SK-N-SH treated with all-trans-retinoic acid at 6 μM for 48 hours (cell line): Measurements from ENCODE around the gene LAMB1.

ENCODE experiments used
- ATAC-seq: fragments of 200-7000 bp; cut with Tn5 transposase; 3 replicates; pipeline ENCODE4 v1.9.1; 2020; ENCODE audit warnings: mild to moderate bottlenecking, moderate library complexity
- ARNTL ChIP-seq: fragments of 450-650 bp; formaldehyde crosslinking; IDR thresholded peaks from 2 replicates; pipeline ENCODE4 v1.5.0; 2020; ENCODE audit warnings: low read depth, mild to moderate bottlenecking, moderate library complexity, borderline replicate concordance
- BACH2 ChIP-seq: fragments of 250-450 bp; sonication (Bioruptor Pico); IDR thresholded peaks from 2 replicates; pipeline ENCODE4 v1.9.0; 2021; ENCODE audit warnings: mild to moderate bottlenecking, borderline replicate concordance
- CREB5 ChIP-seq: fragments of 250-450 bp; sonication (Bioruptor Pico); IDR thresholded peaks from 2 replicates; pipeline ENCODE4 v1.5.1; 2020; ENCODE audit warnings: low read depth, mild to moderate bottlenecking, moderate library complexity
- ESRRG ChIP-seq: fragments of 250-450 bp; sonication (Bioruptor Pico); IDR thresholded peaks from 2 replicates; pipeline ENCODE4 v1.6.1; 2021; ENCODE audit warnings: mild to moderate bottlenecking
- GLIS3 ChIP-seq: fragments of 250-450 bp; sonication (Bioruptor Pico); IDR thresholded peaks from 2 replicates; pipeline ENCODE4 v1.5.0; 2020; ENCODE audit warnings: mild to moderate bottlenecking, moderate library complexity
- ISL1 ChIP-seq: fragments of 250-450 bp; sonication (Bioruptor Pico); IDR thresholded peaks from 2 replicates; pipeline ENCODE4 v2.1.2; 2022; ENCODE audit warnings: mild to moderate bottlenecking, moderate library complexity
- OSR1 ChIP-seq: fragments of 250-450 bp; sonication (Bioruptor Pico); IDR thresholded peaks from 2 replicates; pipeline ENCODE4 v1.8.0; 2022; ENCODE audit warnings: moderate library complexity, mild to moderate bottlenecking, inconsistent platforms
- POU6F1 ChIP-seq: fragments of 250-450 bp; sonication (Bioruptor Pico); IDR thresholded peaks from 2 replicates; pipeline ENCODE4 v1.8.0; 2021; ENCODE audit warnings: low read depth, mild to moderate bottlenecking, moderate library complexity, borderline replicate concordance
- PPARA ChIP-seq: fragments of 250-450 bp; sonication (Bioruptor Pico); IDR thresholded peaks from 2 replicates; pipeline ENCODE4 v1.5.0; 2020; ENCODE audit warnings: mild to moderate bottlenecking, borderline replicate concordance
- RARB ChIP-seq: fragments of 250-450 bp; sonication (Bioruptor Pico); IDR thresholded peaks from 2 replicates; pipeline ENCODE4 v1.8.0; 2021; ENCODE audit warnings: mild to moderate bottlenecking, moderate library complexity
- SNAI2 ChIP-seq: fragments of 250-450 bp; sonication (Bioruptor Pico); IDR thresholded peaks from 2 replicates; pipeline ENCODE4 v1.5.0; 2020; ENCODE audit warnings: mild to moderate bottlenecking, moderate library complexity
- TOX ChIP-seq: fragments of 250-450 bp; sonication (Bioruptor Pico); IDR thresholded peaks from 2 replicates; pipeline ENCODE4 v1.8.0; 2021; ENCODE audit warnings: mild to moderate bottlenecking, moderate library complexity, borderline replicate concordance
- ZFP3 ChIP-seq: fragments of 250-450 bp; sonication (Bioruptor Pico); IDR thresholded peaks from 2 replicates; pipeline ENCODE4 v1.5.0; 2020; ENCODE audit warnings: mild to moderate bottlenecking, moderate library complexity
- ZFP30 ChIP-seq: fragments of 450-650 bp; formaldehyde crosslinking; IDR thresholded peaks from 2 replicates; pipeline ENCODE4 v1.5.0; 2022; ENCODE audit warnings: mild to moderate bottlenecking, moderate library complexity
- ZNF565 ChIP-seq: fragments of 450-650 bp; formaldehyde crosslinking; conservative IDR thresholded peaks from 2 replicates; pipeline ENCODE4 v1.5.0; 2020; ENCODE audit warnings: low read depth, mild to moderate bottlenecking, moderate library complexity
- ZNF70 ChIP-seq: fragments of 450-650 bp; formaldehyde crosslinking; IDR thresholded peaks from 2 replicates; pipeline ENCODE4 v1.5.0; 2020; ENCODE audit warnings: mild to moderate bottlenecking, moderate library complexity
- ZNF8 ChIP-seq: fragments of 450-650 bp; formaldehyde crosslinking; IDR thresholded peaks from 2 replicates; pipeline ENCODE4 v1.5.0; 2020; ENCODE audit warnings: mild to moderate bottlenecking, moderate library complexity
- TF ChIP-seq, protein P1 (sequence below): fragments of 250-450 bp; sonication (Bioruptor Pico); IDR thresholded peaks from 2 replicates; pipeline ENCODE4 v1.5.0; 2020; ENCODE audit warnings: mild to moderate bottlenecking, moderate library complexity
- TF ChIP-seq, protein P2 (sequence below): fragments of 250-450 bp; sonication (Bioruptor Pico); IDR thresholded peaks from 2 replicates; pipeline ENCODE4 v1.5.1; 2021; ENCODE audit warnings: mild to moderate bottlenecking, moderate library complexity
- TF ChIP-seq, protein P3 (sequence below): fragments of 250-450 bp; sonication (Bioruptor Pico); IDR thresholded peaks from 2 replicates; pipeline ENCODE4 v1.8.0; 2020; ENCODE audit warnings: mild to moderate bottlenecking, moderate library complexity, borderline replicate concordance

LAMB1 gene

GRCh38 chr7:107962817-107963216, 40.1 kb downstream of the LAMB1 start:
- TF ChIP-seq RARB (CRISPR knock-in tag) (no peak), CREB5 (no peak), POU6F1 (CRISPR knock-in tag) (no peak), ZNF70 (CRISPR knock-in tag) (no peak), ARNTL (CRISPR knock-in tag) (no peak), ZNF8 (CRISPR knock-in tag) (no peak), BACH2 (CRISPR knock-in tag) (no peak), OSR1 (CRISPR knock-in tag) (no peak), ESRRG (no peak), ISL1 (CRISPR knock-in tag) (no peak)
- TF ChIP-seq, protein P1, sequence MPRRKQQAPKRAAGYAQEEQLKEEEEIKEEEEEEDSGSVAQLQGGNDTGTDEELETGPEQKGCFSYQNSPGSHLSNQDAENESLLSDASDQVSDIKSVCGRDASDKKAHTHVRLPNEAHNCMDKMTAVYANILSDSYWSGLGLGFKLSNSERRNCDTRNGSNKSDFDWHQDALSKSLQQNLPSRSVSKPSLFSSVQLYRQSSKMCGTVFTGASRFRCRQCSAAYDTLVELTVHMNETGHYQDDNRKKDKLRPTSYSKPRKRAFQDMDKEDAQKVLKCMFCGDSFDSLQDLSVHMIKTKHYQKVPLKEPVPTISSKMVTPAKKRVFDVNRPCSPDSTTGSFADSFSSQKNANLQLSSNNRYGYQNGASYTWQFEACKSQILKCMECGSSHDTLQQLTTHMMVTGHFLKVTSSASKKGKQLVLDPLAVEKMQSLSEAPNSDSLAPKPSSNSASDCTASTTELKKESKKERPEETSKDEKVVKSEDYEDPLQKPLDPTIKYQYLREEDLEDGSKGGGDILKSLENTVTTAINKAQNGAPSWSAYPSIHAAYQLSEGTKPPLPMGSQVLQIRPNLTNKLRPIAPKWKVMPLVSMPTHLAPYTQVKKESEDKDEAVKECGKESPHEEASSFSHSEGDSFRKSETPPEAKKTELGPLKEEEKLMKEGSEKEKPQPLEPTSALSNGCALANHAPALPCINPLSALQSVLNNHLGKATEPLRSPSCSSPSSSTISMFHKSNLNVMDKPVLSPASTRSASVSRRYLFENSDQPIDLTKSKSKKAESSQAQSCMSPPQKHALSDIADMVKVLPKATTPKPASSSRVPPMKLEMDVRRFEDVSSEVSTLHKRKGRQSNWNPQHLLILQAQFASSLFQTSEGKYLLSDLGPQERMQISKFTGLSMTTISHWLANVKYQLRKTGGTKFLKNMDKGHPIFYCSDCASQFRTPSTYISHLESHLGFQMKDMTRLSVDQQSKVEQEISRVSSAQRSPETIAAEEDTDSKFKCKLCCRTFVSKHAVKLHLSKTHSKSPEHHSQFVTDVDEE (CRISPR knock-in tag): no peak
- ATAC-seq: no peak

GRCh38 chr7:107961405-107961804, 41.6 kb downstream of the LAMB1 start:
- TF ChIP-seq ZFP30 (CRISPR knock-in tag): no peak
- TF ChIP-seq GLIS3 (CRISPR knock-in tag): no peak
- TF ChIP-seq, all 23 proteins: peak for 0
- ATAC-seq: no peak

- ATAC-seq: no peak
- no peak for TF ChIP-seq ZFP3 (CRISPR knock-in tag)
- TF ChIP-seq SNAI2 (CRISPR knock-in tag): no peak
- TF ChIP-seq, protein P1 (CRISPR knock-in tag): no peak
- TF ChIP-seq ZNF565 (CRISPR knock-in tag): no peak
- TF ChIP-seq, protein P2, sequence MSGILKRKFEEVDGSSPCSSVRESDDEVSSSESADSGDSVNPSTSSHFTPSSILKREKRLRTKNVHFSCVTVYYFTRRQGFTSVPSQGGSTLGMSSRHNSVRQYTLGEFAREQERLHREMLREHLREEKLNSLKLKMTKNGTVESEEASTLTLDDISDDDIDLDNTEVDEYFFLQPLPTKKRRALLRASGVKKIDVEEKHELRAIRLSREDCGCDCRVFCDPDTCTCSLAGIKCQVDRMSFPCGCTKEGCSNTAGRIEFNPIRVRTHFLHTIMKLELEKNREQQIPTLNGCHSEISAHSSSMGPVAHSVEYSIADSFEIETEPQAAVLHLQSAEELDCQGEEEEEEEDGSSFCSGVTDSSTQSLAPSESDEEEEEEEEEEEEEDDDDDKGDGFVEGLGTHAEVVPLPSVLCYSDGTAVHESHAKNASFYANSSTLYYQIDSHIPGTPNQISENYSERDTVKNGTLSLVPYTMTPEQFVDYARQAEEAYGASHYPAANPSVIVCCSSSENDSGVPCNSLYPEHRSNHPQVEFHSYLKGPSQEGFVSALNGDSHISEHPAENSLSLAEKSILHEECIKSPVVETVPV (CRISPR knock-in tag): no peak
- TF ChIP-seq TOX: no peak
- TF ChIP-seq POU6F1 (CRISPR knock-in tag): no peak
- TF ChIP-seq PPARA (CRISPR knock-in tag): no peak
- no peak for TF ChIP-seq GLIS3 (CRISPR knock-in tag)
- TF ChIP-seq, protein P3, sequence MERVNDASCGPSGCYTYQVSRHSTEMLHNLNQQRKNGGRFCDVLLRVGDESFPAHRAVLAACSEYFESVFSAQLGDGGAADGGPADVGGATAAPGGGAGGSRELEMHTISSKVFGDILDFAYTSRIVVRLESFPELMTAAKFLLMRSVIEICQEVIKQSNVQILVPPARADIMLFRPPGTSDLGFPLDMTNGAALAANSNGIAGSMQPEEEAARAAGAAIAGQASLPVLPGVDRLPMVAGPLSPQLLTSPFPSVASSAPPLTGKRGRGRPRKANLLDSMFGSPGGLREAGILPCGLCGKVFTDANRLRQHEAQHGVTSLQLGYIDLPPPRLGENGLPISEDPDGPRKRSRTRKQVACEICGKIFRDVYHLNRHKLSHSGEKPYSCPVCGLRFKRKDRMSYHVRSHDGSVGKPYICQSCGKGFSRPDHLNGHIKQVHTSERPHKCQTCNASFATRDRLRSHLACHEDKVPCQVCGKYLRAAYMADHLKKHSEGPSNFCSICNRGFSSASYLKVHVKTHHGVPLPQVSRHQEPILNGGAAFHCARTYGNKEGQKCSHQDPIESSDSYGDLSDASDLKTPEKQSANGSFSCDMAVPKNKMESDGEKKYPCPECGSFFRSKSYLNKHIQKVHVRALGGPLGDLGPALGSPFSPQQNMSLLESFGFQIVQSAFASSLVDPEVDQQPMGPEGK (CRISPR knock-in tag): no peak
- no peak for TF ChIP-seq ZNF70 (CRISPR knock-in tag)
- TF ChIP-seq ZFP30 (CRISPR knock-in tag): no peak
- no peak for TF ChIP-seq OSR1 (CRISPR knock-in tag)
- no peak for TF ChIP-seq ZNF8 (CRISPR knock-in tag)
- no peak for TF ChIP-seq BACH2 (CRISPR knock-in tag)
Observed at GRCh38 chr7:107960272-107960671, 42.7 kb downstream of the LAMB1 start.
